ENCODE data around the gene CGNL1.

CGNL1 gene

GRCh38 chr15:57463360-57463759 lies 87.1 kb downstream of the CGNL1 start:
- H3K4me1 ChIP-seq (ENCODE audit: control insufficient read depth, insufficient read depth, low read length) = no peaks in the 10 kb centered on the region
- H3K27me3 ChIP-seq (ENCODE audit: control insufficient read depth, insufficient read depth, low read length, poor library complexity, severe bottlenecking) = no peaks in the 10 kb centered on the region
- H3K27ac ChIP-seq (ENCODE audit: insufficient read depth, low read depth, low read length, poor library complexity, severe bottlenecking) = no peak overlapping the region
- 96 to 97% methylated on average over 7 of the region's 7 CpGs for WGBS, 2 experiments
- no peak overlapping the region for H3K4me3 ChIP-seq (ENCODE audit: insufficient read depth, low read depth, low read length)
- H3K36me3 ChIP-seq (ENCODE audit: control insufficient read depth, insufficient read depth, low read length) = no peaks in the 10 kb centered on the region
- no peaks in the 10 kb centered on the region for H3K9me3 ChIP-seq (ENCODE audit: control insufficient read depth, low read length)

GRCh38 chr15:57464480-57464879 lies 88.2 kb downstream of the CGNL1 start:
- no peak overlapping the region for H3K4me3 ChIP-seq (ENCODE audit: insufficient read depth, low read depth, low read length)
- H3K27me3 ChIP-seq (ENCODE audit: control insufficient read depth, insufficient read depth, low read length, poor library complexity, severe bottlenecking) = no peaks in the 10 kb centered on the region
- H3K9me3 ChIP-seq (ENCODE audit: control insufficient read depth, low read length) = no peaks in the 10 kb centered on the region
- 87 to 92% methylated on average over 3 of the region's 3 CpGs for WGBS, 2 experiments
- no peaks in the 10 kb centered on the region for H3K36me3 ChIP-seq (ENCODE audit: control insufficient read depth, insufficient read depth, low read length)
- H3K27ac ChIP-seq (ENCODE audit: insufficient read depth, low read depth, low read length, poor library complexity, severe bottlenecking) = no peak overlapping the region
- H3K4me1 ChIP-seq (ENCODE audit: control insufficient read depth, insufficient read depth, low read length) = no peaks in the 10 kb centered on the region

GRCh38 chr15:57468486-57468885 lies 92.2 kb downstream of the CGNL1 start:
- Histone ChIP-seq H3K27me3 (ENCODE audit: control insufficient read depth, insufficient read depth, low read length, poor library complexity, severe bottlenecking) (no peaks in the 10 kb centered on the region), H3K4me3 (ENCODE audit: insufficient read depth, low read depth, low read length) (no peak overlapping the region), H3K36me3 (ENCODE audit: control insufficient read depth, insufficient read depth, low read length) (no peaks in the 10 kb centered on the region), H3K27ac (ENCODE audit: insufficient read depth, low read depth, low read length, poor library complexity, severe bottlenecking) (no peak overlapping the region), H3K4me1 (ENCODE audit: control insufficient read depth, insufficient read depth, low read length) (no peaks in the 10 kb centered on the region), H3K9me3 (ENCODE audit: control insufficient read depth, low read length) (no peaks in the 10 kb centered on the region)
- 87 to 94% methylated on average over 4 of the region's 4 CpGs for WGBS, 2 experiments

GRCh38 chr15:57470543-57470942 lies 94.2 kb downstream of the CGNL1 start:
- Histone ChIP-seq H3K27ac (ENCODE audit: insufficient read depth, low read depth, low read length, poor library complexity, severe bottlenecking) (no peak overlapping the region), H3K4me1 (ENCODE audit: control insufficient read depth, insufficient read depth, low read length) (no peaks in the 10 kb centered on the region), H3K36me3 (ENCODE audit: control insufficient read depth, insufficient read depth, low read length) (no peaks in the 10 kb centered on the region), H3K4me3 (ENCODE audit: insufficient read depth, low read depth, low read length) (no peak overlapping the region), H3K9me3 (ENCODE audit: control insufficient read depth, low read length) (no peaks in the 10 kb centered on the region), H3K27me3 (ENCODE audit: control insufficient read depth, insufficient read depth, low read length, poor library complexity, severe bottlenecking) (no peaks in the 10 kb centered on the region)
- WGBS, 2 experiments = 96 to 98% methylated on average over 3 of the region's 3 CpGs

- Histone ChIP-seq H3K4me1 (ENCODE audit: control insufficient read depth, insufficient read depth, low read length) (peaks cover 4% of the 10 kb centered on the region), H3K27me3 (ENCODE audit: control insufficient read depth, insufficient read depth, low read length, poor library complexity, severe bottlenecking) (no peaks in the 10 kb centered on the region), H3K36me3 (ENCODE audit: control insufficient read depth, insufficient read depth, low read length) (no peaks in the 10 kb centered on the region), H3K27ac (ENCODE audit: insufficient read depth, low read depth, low read length, poor library complexity, severe bottlenecking) (no peak overlapping the region), H3K4me3 (ENCODE audit: insufficient read depth, low read depth, low read length) (no peak overlapping the region), H3K9me3 (ENCODE audit: control insufficient read depth, low read length) (no peaks in the 10 kb centered on the region)
- WGBS, 2 experiments = 95 to 96% methylated on average over 2 of the region's 2 CpGs
Observed at GRCh38 chr15:57472861-57473260, 96.6 kb downstream of the CGNL1 start.

- Histone ChIP-seq H3K9me3 (ENCODE audit: control insufficient read depth, low read length) (no peaks in the 10 kb centered on the region), H3K4me3 (ENCODE audit: insufficient read depth, low read depth, low read length) (no peak overlapping the region), H3K27ac (ENCODE audit: insufficient read depth, low read depth, low read length, poor library complexity, severe bottlenecking) (no peak overlapping the region), H3K27me3 (ENCODE audit: control insufficient read depth, insufficient read depth, low read length, poor library complexity, severe bottlenecking) (no peaks in the 10 kb centered on the region), H3K36me3 (ENCODE audit: control insufficient read depth, insufficient read depth, low read length) (no peaks in the 10 kb centered on the region), H3K4me1 (ENCODE audit: control insufficient read depth, insufficient read depth, low read length) (peaks cover 11% of the 10 kb centered on the region)
- WGBS, 2 experiments = 87 to 91% methylated on average over 5 of the region's 5 CpGs
Observed at GRCh38 chr15:57476533-57476975, 100.2 kb downstream of the CGNL1 start.

- peaks cover 11% of the 10 kb centered on the region for H3K4me1 ChIP-seq (ENCODE audit: control insufficient read depth, insufficient read depth, low read length)
- H3K27ac ChIP-seq (ENCODE audit: insufficient read depth, low read depth, low read length, poor library complexity, severe bottlenecking) = no peak overlapping the region
- H3K4me3 ChIP-seq (ENCODE audit: insufficient read depth, low read depth, low read length) = no peak overlapping the region
- WGBS, 2 experiments = 55 to 58% methylated on average over 9 of the region's 9 CpGs
- H3K27me3 ChIP-seq (ENCODE audit: control insufficient read depth, insufficient read depth, low read length, poor library complexity, severe bottlenecking) = no peaks in the 10 kb centered on the region
- no peaks in the 10 kb centered on the region for H3K9me3 ChIP-seq (ENCODE audit: control insufficient read depth, low read length)
- H3K36me3 ChIP-seq (ENCODE audit: control insufficient read depth, insufficient read depth, low read length) = no peaks in the 10 kb centered on the region
Observed at GRCh38 chr15:57477736-57478522, 101.6 kb downstream of the CGNL1 start.

- Histone ChIP-seq H3K4me3 (ENCODE audit: insufficient read depth, low read depth, low read length) (no peak overlapping the region), H3K27ac (ENCODE audit: insufficient read depth, low read depth, low read length, poor library complexity, severe bottlenecking) (no peak overlapping the region), H3K4me1 (ENCODE audit: control insufficient read depth, insufficient read depth, low read length) (peaks cover 11% of the 10 kb centered on the region), H3K9me3 (ENCODE audit: control insufficient read depth, low read length) (no peaks in the 10 kb centered on the region), H3K27me3 (ENCODE audit: control insufficient read depth, insufficient read depth, low read length, poor library complexity, severe bottlenecking) (no peaks in the 10 kb centered on the region), H3K36me3 (ENCODE audit: control insufficient read depth, insufficient read depth, low read length) (no peaks in the 10 kb centered on the region)
- WGBS, 2 experiments = 96 to 100% methylated on average over 1 of the region's 1 CpG
Observed at GRCh38 chr15:57479005-57479404, 102.7 kb downstream of the CGNL1 start.

- Histone ChIP-seq H3K9me3 (ENCODE audit: control insufficient read depth, low read length) (no peaks in the 10 kb centered on the region), H3K4me1 (ENCODE audit: control insufficient read depth, insufficient read depth, low read length) (peaks cover 11% of the 10 kb centered on the region)
- WGBS, 2 experiments = 97 to 100% methylated on average over 2 of the region's 3 CpGs
Observed at GRCh38 chr15:57481038-57481705, 104.9 kb downstream of the CGNL1 start.

GRCh38 chr15:57485869-57486268 lies 109.6 kb downstream of the CGNL1 start:
- H3K36me3 ChIP-seq (ENCODE audit: control insufficient read depth, insufficient read depth, low read length) = no peaks in the 10 kb centered on the region

More at GRCh38 chr15:57481038-57481705, 104.9 kb downstream of the CGNL1 start:
- Histone ChIP-seq H3K4me3 (ENCODE audit: insufficient read depth, low read depth, low read length) (no peak overlapping the region), H3K27ac (ENCODE audit: insufficient read depth, low read depth, low read length, poor library complexity, severe bottlenecking) (no peak overlapping the region), H3K36me3 (ENCODE audit: control insufficient read depth, insufficient read depth, low read length) (no peaks in the 10 kb centered on the region), H3K27me3 (ENCODE audit: control insufficient read depth, insufficient read depth, low read length, poor library complexity, severe bottlenecking) (no peaks in the 10 kb centered on the region)

More at GRCh38 chr15:57485869-57486268, 109.6 kb downstream of the CGNL1 start:
- H3K4me1 ChIP-seq (ENCODE audit: control insufficient read depth, insufficient read depth, low read length) = no peaks in the 10 kb centered on the region
- H3K4me3 ChIP-seq (ENCODE audit: insufficient read depth, low read depth, low read length) = no peak overlapping the region
- H3K27ac ChIP-seq (ENCODE audit: insufficient read depth, low read depth, low read length, poor library complexity, severe bottlenecking) = no peak overlapping the region
- H3K9me3 ChIP-seq (ENCODE audit: control insufficient read depth, low read length) = no peaks in the 10 kb centered on the region
- WGBS, 2 experiments = 32 to 36% methylated on average over 2 of the region's 2 CpGs
- no peaks in the 10 kb centered on the region for H3K27me3 ChIP-seq (ENCODE audit: control insufficient read depth, insufficient read depth, low read length, poor library complexity, severe bottlenecking)

All from ectodermal cell (in vitro differentiated cells).